Sigmoid colon (tissue), 7 donors: Measurements from ENCODE around the gene AGXT. TPM values are rescaled to one million over a fixed set of nuclear protein-coding genes. Genes with fewer than 3 reads are reported as not detected.

Source experiments
- DNase-seq: peaks from one replicate; pipeline ENCODE4 v3.0.0-alpha.2; 2019
- H3K27ac ChIP-seq, 4 donors: fragments of 200-600 bp; sonication (generic); one replicate each; pipeline ENCODE4 v1.5.1; 2016 to 2019; ENCODE audit warnings: mild to moderate bottlenecking in 1 of 4
- H3K27me3 ChIP-seq, 3 donors: fragments of 200-600 bp; sonication (generic); one replicate each; pipeline ENCODE4 v1.5.1; 2019; ENCODE audit warnings: mild to moderate bottlenecking in 1 of 3
- H3K36me3 ChIP-seq, 4 donors: fragments of 200-600 bp; sonication (generic); one replicate each; pipeline ENCODE4 v1.5.1; 2016 to 2019
- H3K4me1 ChIP-seq, 4 donors: fragments of 200-600 bp; sonication (generic); one replicate each; pipeline ENCODE4 v1.5.1; 2017 to 2019
- H3K4me3 ChIP-seq, 4 donors: fragments of 200-600 bp; sonication (generic); one replicate each; pipeline ENCODE4 v1.5.1; 2017 to 2019; ENCODE audit warnings: mild to moderate bottlenecking in 2 of 4, moderate library complexity in 1 of 4
- H3K9me3 ChIP-seq, 4 donors: fragments of 200-600 bp in 3 of 4; sonication (generic) in 3 of 4; one replicate each; pipeline versions ENCODE4 v1.5.1 to v1.6.1; 2013 to 2019
- EP300 ChIP-seq, 4 donors: sonication (generic); formaldehyde crosslinking; IDR thresholded peaks; one replicate each; pipeline ENCODE4 v1.6.1; 2017; ENCODE audit warnings: antibody characterized with exemption in 4 of 4
- POLR2A ChIP-seq, 2 donors: fragments of 450-650 bp; IDR thresholded peaks; one replicate each; pipeline ENCODE4 v1.6.1; 2016; ENCODE audit warnings: antibody characterized with exemption in 2 of 2, mild to moderate bottlenecking in 2 of 2, moderate library complexity in 2 of 2
- POLR2AphosphoS5 ChIP-seq, 4 donors: sonication (generic); formaldehyde crosslinking; IDR thresholded peaks; one replicate each; pipeline ENCODE4 v1.6.1; 2017; ENCODE audit warnings: antibody characterized with exemption in 4 of 4
- WGBS, 2 donors: extraction: QIAGEN DNeasy Blood & Tissue Kit; methylation state at CpG; one replicate each; pipeline ENCODE4 v1.1.7; 2013; 5-methylcytosine and 5-hydroxymethylcytosine counted together
- intact Hi-C: fragments of 100-400 bp; cut with DNase I; formaldehyde crosslinking; loops from one replicate; pipeline ENCODE4 v1.15.1; 2023
- polyA plus RNA-seq, 3 donors: library from polyadenylated mRNA; stranded (reverse); fragments of 200-250 nt; gene quantifications; one replicate each; pipeline ENCODE4 v1.2.3, GENCODE V29; 2013
- total RNA-seq, 4 donors: library from RNA; depleted of rRNA; stranded (reverse); fragments of >200 nt; gene quantifications; one replicate each; pipeline ENCODE4 v1.1.0, GENCODE V29; 2016
- TF ChIP-seq, protein P1 (sequence below), 4 experiments: fragments of 450-650 bp in 3 of 4; fragments of 200-600 bp in 1 of 4; IDR thresholded peaks; one replicate each; pipeline ENCODE4 v1.5.1; 2016 to 2019; ENCODE audit warnings: antibody characterized with exemption in 4 of 4, mild to moderate bottlenecking in 3 of 4, moderate library complexity in 2 of 4
- donor health status: healthy with polysubstance abuse.
- donor health status: Bipolar disorder and iron deficiency.
- donor health status: healthy.

AGXT gene
- total and polyA plus RNA-seq, 7 donors: 0.60 to 2.4 (median 1.6) TPM; not detected in 4

DNA sequence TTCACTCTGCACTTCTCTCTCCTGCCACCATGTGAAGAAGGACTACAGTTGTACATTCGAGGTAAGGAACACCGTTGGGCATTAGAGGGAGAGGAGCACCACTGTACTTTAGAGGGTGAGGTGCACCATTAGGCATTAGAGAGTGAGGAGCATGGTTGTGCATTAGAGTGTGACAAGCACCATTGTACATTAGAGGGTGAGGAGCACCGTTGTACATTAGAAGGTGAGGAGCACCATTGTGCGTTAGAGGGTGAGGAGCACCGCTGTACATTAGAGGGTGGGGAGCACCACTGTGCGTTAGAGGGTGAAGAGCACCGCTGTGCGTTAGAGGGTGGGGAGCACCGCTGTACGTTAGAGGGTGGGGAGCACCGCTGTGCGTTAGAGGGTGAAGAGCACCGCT lies 20.8 kb upstream of the AGXT start:
- H3K4me3 ChIP-seq: no peak overlapping the region
- DNase-seq: no peak
- H3K27me3 ChIP-seq: peaks cover 0 to 6% (median 0%) of the 10 kb centered on the region in 3 donors
- H3K36me3 ChIP-seq: no peaks in the 10 kb centered on the region
- intact Hi-C loops: no loop called here
- no peaks in the 10 kb centered on the region for H3K4me1 ChIP-seq
- WGBS, 2 donors: 93 to 94% methylated on average over 13 of the region's 13 CpGs
- no peak for TF ChIP-seq POLR2AphosphoS5 (IDR thresholded peaks at IDR 0.05)
- TF ChIP-seq POLR2A (IDR thresholded peaks at IDR 0.05): no peak
- TF ChIP-seq, protein P1, sequence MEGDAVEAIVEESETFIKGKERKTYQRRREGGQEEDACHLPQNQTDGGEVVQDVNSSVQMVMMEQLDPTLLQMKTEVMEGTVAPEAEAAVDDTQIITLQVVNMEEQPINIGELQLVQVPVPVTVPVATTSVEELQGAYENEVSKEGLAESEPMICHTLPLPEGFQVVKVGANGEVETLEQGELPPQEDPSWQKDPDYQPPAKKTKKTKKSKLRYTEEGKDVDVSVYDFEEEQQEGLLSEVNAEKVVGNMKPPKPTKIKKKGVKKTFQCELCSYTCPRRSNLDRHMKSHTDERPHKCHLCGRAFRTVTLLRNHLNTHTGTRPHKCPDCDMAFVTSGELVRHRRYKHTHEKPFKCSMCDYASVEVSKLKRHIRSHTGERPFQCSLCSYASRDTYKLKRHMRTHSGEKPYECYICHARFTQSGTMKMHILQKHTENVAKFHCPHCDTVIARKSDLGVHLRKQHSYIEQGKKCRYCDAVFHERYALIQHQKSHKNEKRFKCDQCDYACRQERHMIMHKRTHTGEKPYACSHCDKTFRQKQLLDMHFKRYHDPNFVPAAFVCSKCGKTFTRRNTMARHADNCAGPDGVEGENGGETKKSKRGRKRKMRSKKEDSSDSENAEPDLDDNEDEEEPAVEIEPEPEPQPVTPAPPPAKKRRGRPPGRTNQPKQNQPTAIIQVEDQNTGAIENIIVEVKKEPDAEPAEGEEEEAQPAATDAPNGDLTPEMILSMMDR (IDR thresholded peaks at IDR 0.05): no peak
- TF ChIP-seq EP300 (IDR thresholded peaks at IDR 0.05): no peak
- H3K9me3 ChIP-seq: no peaks in the 10 kb centered on the region
- H3K27ac ChIP-seq: no peak overlapping the region

DNA sequence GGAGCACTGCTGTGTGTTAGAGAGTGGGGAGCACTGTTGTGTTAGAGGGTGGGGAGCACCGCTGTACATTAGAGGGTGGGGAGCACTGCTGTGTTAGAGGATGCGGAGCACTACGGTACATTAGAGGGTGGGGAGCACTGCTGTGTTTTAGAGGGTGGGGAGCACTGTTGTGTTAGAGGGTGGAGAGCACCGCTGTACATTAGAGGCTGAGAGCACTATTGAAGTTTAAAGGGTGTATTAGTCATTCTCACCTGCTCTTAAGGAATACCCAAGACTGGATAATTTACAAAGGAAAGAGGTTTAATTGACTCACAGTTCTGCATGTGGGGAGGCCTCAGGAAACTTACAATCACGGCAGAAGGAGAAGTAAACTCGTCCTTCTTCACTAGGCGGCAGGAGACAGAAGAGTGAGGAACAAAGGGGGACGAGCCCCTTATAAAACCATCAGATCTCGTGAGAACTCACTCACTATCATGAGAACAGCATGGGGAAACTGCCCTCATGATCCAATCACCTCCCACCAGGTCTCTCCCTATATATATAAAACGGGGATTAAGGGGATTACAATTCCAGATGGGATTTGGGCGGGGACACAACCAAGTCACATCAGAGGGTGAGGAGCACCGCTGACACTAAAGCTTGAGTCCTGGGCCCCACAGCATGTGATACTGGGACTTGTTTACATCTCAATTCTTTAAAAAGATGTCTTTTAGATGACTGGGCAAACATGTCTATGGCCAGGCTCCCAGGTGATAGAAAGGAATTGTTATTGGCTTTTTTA lies 19.5 kb upstream of the AGXT start:
- intact Hi-C loops: no loop called here
- WGBS, 2 donors: 76% methylated on average over 12 of the region's 12 CpGs
- no peaks in the 10 kb centered on the region for H3K36me3 ChIP-seq

DNA sequence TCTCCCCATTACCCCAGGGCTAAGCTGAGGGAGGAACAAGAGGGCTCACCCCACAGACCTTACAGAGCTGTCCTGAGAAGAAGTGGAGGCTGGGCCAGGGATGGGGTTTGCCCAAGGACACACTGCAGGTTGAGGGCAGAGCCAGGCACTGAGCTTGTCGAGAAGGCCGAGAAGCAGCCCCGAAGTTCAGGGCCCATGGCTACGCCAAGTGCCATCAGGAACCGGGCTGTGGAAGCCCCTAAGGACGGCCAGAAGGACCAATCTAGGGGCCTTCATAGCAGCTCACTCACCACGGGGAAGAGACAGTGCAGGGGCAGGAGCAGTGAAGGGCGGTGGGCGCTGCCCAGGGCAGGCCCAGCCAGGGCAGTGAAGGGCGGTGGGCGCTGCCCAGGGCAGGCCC lies 18.6 kb upstream of the AGXT start:
- H3K27ac ChIP-seq: no peak overlapping the region
- H3K27me3 ChIP-seq: peaks cover 0 to 6% (median 0%) of the 10 kb centered on the region in 3 donors
- H3K9me3 ChIP-seq: peaks cover 0 to 5% (median 0%) of the 10 kb centered on the region in 4 donors
- DNase-seq: no peak
- H3K4me3 ChIP-seq: no peak overlapping the region
- no peak for TF ChIP-seq POLR2A (IDR thresholded peaks at IDR 0.05)
- TF ChIP-seq, protein P1 (IDR thresholded peaks at IDR 0.05): no peak
- no peak for TF ChIP-seq EP300 (IDR thresholded peaks at IDR 0.05)
- TF ChIP-seq POLR2AphosphoS5 (IDR thresholded peaks at IDR 0.05): no peak
- intact Hi-C loops: loop anchor here (5.0 kb wide), 2 partner anchors 807 to 882 kb away; partner anchors contain the start of gene D2HGDH
- no peaks in the 10 kb centered on the region for H3K36me3 ChIP-seq
- WGBS, 2 donors: 88 to 92% methylated on average over 11 of the region's 11 CpGs
- H3K4me1 ChIP-seq: no peaks in the 10 kb centered on the region

More for the DNA sequence above, 19.5 kb upstream of the AGXT start:
- Histone ChIP-seq H3K4me1 (no peaks in the 10 kb centered on the region), H3K27me3 (peaks cover 0 to 6% (median 0%) of the 10 kb centered on the region in 3 donors), H3K9me3 (no peaks in the 10 kb centered on the region), H3K4me3 (no peak overlapping the region), H3K27ac (no peak overlapping the region)
- no peak for DNase-seq
- TF ChIP-seq POLR2A (IDR thresholded peaks at IDR 0.05) (no peak), POLR2AphosphoS5 (IDR thresholded peaks at IDR 0.05) (no peak), EP300 (IDR thresholded peaks at IDR 0.05) (no peak)
- TF ChIP-seq, protein P1 (IDR thresholded peaks at IDR 0.05): no peak

DNA sequence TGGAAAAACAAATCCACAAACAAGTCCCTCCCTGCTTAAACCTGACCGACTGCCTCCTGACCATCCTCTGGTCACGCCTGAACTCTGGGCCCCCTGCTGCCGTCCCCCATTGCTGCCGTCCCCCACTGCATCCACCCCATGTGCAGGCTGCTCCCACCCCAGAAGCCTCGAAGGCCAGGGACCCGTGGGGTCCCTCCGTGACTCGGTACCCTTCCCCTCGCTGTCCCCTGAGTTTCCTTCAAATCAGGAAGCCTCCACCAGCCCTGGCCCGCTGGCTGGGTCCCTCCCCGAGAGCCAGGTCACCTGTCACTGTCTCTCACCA lies 17.9 kb upstream of the AGXT start:
- H3K27me3 ChIP-seq: peaks cover 0 to 6% (median 0%) of the 10 kb centered on the region in 3 donors
- 54 to 64% methylated on average over 11 of the region's 11 CpGs for WGBS, 2 donors
- intact Hi-C loops: loop anchor here (5.0 kb wide), 2 partner anchors 807 to 882 kb away; partner anchors contain the start of gene D2HGDH

More for the DNA sequence above, 17.9 kb upstream of the AGXT start:
- DNase-seq: no peak
- Histone ChIP-seq H3K36me3 (no peaks in the 10 kb centered on the region), H3K27ac (no peak overlapping the region), H3K4me3 (no peak overlapping the region), H3K4me1 (no peaks in the 10 kb centered on the region), H3K9me3 (peaks cover 0 to 5% (median 0%) of the 10 kb centered on the region in 4 donors)
- TF ChIP-seq, protein P1 (IDR thresholded peaks at IDR 0.05): no peak
- TF ChIP-seq POLR2AphosphoS5 (IDR thresholded peaks at IDR 0.05): no peak
- TF ChIP-seq EP300 (IDR thresholded peaks at IDR 0.05): no peak
- TF ChIP-seq POLR2A (IDR thresholded peaks at IDR 0.05): no peak
